Pancreas (tissue), 10 donors: ENCODE measurements around the gene LMOD1. TPM values are rescaled to one million over a fixed set of nuclear protein-coding genes. Genes with fewer than 3 reads are reported as not detected.

Source experiments
- ATAC-seq, 4 donors: fragments of 200-7000 bp; cut with Tn5 transposase; one replicate each; pipeline versions ENCODE4 v1.8.0 to v1.9.1; 2020; ENCODE audit warnings: mild to moderate bottlenecking in 4 of 4, moderate library complexity in 4 of 4
- DNase-seq, 6 donors: peaks; one replicate each; pipeline ENCODE4 v3.0.0-alpha.2; 2020
- FAIRE-seq: peaks from 2 replicates; lab custom pipeline; 2012; peaks lifted over from hg19 to GRCh38; lab: Jason Lieb, UNC
- H3K27ac ChIP-seq, 4 donors: fragments of 200-600 bp; sonication (generic); 1 replicate in 3 of 4; 2 replicates in 1 of 4; pipeline versions ENCODE4 v1.5.0 to v1.8.0; 2020
- H3K27me3 ChIP-seq, 4 donors: fragments of 200-600 bp; one replicate each; pipeline ENCODE4 v1.8.0; 2021
- H3K36me3 ChIP-seq, 3 donors: fragments of 200-600 bp; sonication (generic) in 1 of 3; one replicate each; pipeline versions ENCODE4 v1.5.0 to v1.8.0; 2020 to 2021
- H3K4me1 ChIP-seq, 3 donors: fragments of 200-600 bp; one replicate each; pipeline ENCODE4 v1.8.0; 2021
- H3K4me3 ChIP-seq, 4 donors: fragments of 200-600 bp; sonication (generic) in 2 of 4; one replicate each; pipeline versions ENCODE4 v1.5.0 to v1.8.0; 2020 to 2021
- H3K9me3 ChIP-seq, 4 donors: fragments of 200-600 bp; one replicate each; pipeline ENCODE4 v1.8.0; 2021
- WGBS, 2 donors: extraction: QIAGEN DNeasy Blood & Tissue Kit; methylation state at CpG; one replicate each; pipeline ENCODE4 v1.1.7; 2013; 5-methylcytosine and 5-hydroxymethylcytosine counted together
- intact Hi-C, 3 donors: fragments of 100-400 bp; cut with DNase I; formaldehyde crosslinking; loops; one replicate each; pipeline versions ENCODE4 v1.11.1 to v1.14.2; 2022
- polyA plus RNA-seq, 2 donors: library from polyadenylated mRNA; stranded (reverse); fragments of 200-250 nt; gene quantifications; one replicate each; pipeline ENCODE4 v1.2.3, GENCODE V29; 2013
- total RNA-seq, 6 donors: library from RNA; stranded (reverse); fragmentation: NEBNext Ultra II Directional in 4 of 6; extraction: Animal tissue kit (Norgen Biotek cat#: 25700) in 4 of 6; gene quantifications; one replicate each; pipeline versions ENCODE4 v1.2.1 to v1.2.4, GENCODE V29; 2021 to 2023
- TF ChIP-seq, protein P1 (sequence below), 4 donors: fragments of 200-600 bp; sonication (generic) in 3 of 4; IDR thresholded peaks; one replicate each; pipeline versions ENCODE4 v1.5.0 to v1.8.0; 2021; ENCODE audit warnings: antibody characterized with exemption in 4 of 4
- donor health status: healthy with polysubstance abuse.
- donor health status: DM: no; HTN: no; CAD: no; lungs with moderate emphysema.
- donor health status: DM: no; HTN: no; CAD: no.
- donor health status: control.
- donor health status: control.
- donor health status: Bipolar disorder and iron deficiency.
- donor health status: DM: yes; HTN: yes; CAD: no.
- donor health status: DM: no; HTN: no; CAD: no.
- donor health status: DM: no; HTN: no; CAD: no.
- donor health status: DM: yes; HTN: yes; CAD: no.

Gene LMOD1
- total and polyA plus RNA-seq, 8 donors: 0.67 to 13.6 (median 2.1) TPM

DNA sequence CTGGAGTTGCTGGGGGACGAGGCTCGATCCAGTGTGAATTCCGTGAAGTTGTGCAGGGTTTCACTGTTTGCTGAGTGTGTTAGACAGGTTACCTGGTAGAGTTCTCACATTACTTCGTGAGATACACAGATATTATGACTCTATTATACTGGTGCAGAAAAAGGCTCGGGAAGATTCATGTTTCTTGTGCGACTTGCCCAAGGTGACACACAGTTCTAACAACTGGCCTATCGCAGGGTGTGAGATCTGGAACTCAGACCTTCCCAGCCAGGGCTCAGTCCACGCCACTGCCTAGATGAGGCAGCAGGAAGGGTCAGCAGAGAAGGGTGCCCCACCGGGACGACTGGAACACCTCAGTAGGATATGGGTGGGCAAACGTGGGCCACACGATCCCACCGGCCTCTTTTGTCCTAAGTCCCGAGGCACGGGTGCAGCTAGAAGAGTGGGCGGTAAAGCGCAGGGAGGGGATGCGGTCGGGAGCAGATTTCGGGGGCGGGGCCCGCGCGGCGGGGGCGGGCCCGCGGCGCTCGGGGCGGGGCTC lies 35.8 kb upstream of the LMOD1 start:
- Histone ChIP-seq H3K27ac (peak overlapping the region in 2 of 4 donors; percentile 79 to 90), H3K36me3 (no peaks in the 10 kb centered on the region), H3K4me1 (peaks cover 0 to 11% (median 0%) of the 10 kb centered on the region in 3 donors), H3K27me3 (no peaks in the 10 kb centered on the region), H3K9me3 (no peaks in the 10 kb centered on the region), H3K4me3 (peak overlapping the region in 3 of 4 donors; percentile 95 to 99 (median 96))
- ATAC-seq (peak in 3 of 4 donors; percentile 12 to 88 (median 15)), FAIRE-seq (no peak), DNase-seq (peak; percentile 64 to 92 (median 80))
- TF ChIP-seq, protein P1, sequence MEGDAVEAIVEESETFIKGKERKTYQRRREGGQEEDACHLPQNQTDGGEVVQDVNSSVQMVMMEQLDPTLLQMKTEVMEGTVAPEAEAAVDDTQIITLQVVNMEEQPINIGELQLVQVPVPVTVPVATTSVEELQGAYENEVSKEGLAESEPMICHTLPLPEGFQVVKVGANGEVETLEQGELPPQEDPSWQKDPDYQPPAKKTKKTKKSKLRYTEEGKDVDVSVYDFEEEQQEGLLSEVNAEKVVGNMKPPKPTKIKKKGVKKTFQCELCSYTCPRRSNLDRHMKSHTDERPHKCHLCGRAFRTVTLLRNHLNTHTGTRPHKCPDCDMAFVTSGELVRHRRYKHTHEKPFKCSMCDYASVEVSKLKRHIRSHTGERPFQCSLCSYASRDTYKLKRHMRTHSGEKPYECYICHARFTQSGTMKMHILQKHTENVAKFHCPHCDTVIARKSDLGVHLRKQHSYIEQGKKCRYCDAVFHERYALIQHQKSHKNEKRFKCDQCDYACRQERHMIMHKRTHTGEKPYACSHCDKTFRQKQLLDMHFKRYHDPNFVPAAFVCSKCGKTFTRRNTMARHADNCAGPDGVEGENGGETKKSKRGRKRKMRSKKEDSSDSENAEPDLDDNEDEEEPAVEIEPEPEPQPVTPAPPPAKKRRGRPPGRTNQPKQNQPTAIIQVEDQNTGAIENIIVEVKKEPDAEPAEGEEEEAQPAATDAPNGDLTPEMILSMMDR (IDR thresholded peaks at IDR 0.05): no peak
- WGBS, 2 donors: 3% methylated on average over 31 of the region's 31 CpGs
- intact Hi-C loops: no loop called here

DNA sequence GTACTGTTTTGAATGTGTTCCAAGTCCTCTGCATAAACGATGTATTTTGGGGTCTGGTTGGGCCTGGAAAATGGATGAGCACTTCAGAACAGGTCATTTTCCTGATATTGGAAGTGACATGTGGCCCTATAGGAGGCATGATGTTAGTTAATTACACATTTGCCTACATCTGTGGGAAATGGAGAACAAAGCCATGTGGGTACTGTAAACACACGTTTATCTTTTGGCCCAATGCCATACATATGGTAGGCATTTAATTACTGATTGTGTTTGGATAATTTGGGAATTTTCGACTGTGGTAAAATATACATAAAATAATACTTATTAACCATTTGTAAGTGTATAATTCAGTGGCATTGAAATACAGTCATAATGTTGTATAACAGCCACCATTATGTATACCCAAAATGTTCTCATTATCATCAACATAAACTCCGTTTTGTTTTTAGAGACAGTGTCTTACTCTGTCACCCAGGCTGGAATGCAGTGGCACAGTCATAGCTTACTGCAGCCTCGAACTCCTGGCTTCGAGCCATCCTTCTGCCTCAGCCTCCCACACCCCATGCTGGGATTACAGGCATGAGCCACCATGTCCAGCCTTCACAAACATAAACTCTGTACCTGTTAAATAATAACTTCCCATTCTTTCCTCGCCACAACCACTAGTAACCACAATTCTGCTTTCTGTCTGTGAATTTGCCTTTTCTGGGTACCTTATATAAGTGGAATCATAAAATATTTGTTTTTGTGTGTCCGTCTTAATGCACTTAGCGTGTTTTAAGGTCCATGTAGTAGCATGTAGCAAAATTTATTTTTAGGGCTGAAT lies 24.2 kb upstream of the LMOD1 start:
- DNase-seq: no peak
- ATAC-seq: peak in 1 of 4 donors; percentile 13
- Histone ChIP-seq H3K9me3 (no peaks in the 10 kb centered on the region), H3K27me3 (no peaks in the 10 kb centered on the region), H3K4me1 (peaks cover 0 to 4% (median 0%) of the 10 kb centered on the region in 3 donors), H3K36me3 (peaks cover 0 to 24% (median 11%) of the 10 kb centered on the region in 3 donors), H3K27ac (no peak overlapping the region), H3K4me3 (no peak overlapping the region)
- no peak for FAIRE-seq
- TF ChIP-seq, protein P1 (IDR thresholded peaks at IDR 0.05): no peak
- intact Hi-C loops: loop anchor here in 1 of 3 donors (5.0 kb wide), 1 partner anchor 73 kb away; no protein-coding TSS in a partner anchor
- 46 to 56% methylated on average over 9 of the region's 9 CpGs for WGBS, 2 donors

DNA sequence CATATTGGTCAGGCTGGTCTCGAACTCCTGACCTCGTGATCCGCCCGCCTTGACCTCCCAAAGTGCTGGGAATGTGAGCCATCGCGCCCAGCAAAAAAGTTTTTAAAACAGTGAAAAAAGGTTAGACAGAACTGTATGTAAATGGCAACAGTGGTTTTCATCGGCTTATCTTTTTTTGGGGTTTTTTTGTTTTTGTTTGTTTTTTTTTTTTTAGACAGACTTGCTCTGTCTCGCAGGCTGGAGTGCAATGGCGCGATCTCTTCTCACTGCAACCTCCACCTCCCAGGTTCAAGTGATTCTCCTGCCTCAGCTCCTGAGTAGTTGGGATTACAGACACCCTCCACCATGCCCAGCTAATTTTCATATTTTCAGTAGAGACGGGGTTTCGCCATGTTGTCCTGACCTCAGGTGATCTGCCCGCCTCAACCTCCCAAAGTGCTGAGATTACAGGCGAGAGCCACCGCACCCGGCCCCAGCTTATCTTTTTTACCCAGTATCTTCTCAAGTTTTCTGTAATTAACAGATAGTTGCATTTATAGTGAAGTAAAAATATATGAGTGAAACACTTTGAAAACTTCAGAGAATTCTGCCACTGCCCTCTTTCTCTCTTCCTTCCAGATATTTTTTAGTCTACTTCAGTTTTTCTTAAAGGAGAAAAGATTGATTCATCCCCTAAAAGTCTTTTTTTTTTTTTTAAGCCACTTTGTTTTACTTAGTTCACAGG lies 22.0 kb upstream of the LMOD1 start:
- TF ChIP-seq, protein P1 (IDR thresholded peaks at IDR 0.05): no peak
- Histone ChIP-seq H3K4me1 (peaks cover 0 to 4% (median 0%) of the 10 kb centered on the region in 3 donors), H3K27ac (no peak overlapping the region), H3K27me3 (no peaks in the 10 kb centered on the region), H3K36me3 (peaks cover 0 to 37% (median 25%) of the 10 kb centered on the region in 3 donors), H3K9me3 (no peaks in the 10 kb centered on the region), H3K4me3 (no peak overlapping the region)
- no peak for DNase-seq
- no peak for ATAC-seq
- intact Hi-C loops: no loop called here
- FAIRE-seq: no peak
- 85 to 89% methylated on average over 16 of the region's 16 CpGs for WGBS, 2 donors

DNA sequence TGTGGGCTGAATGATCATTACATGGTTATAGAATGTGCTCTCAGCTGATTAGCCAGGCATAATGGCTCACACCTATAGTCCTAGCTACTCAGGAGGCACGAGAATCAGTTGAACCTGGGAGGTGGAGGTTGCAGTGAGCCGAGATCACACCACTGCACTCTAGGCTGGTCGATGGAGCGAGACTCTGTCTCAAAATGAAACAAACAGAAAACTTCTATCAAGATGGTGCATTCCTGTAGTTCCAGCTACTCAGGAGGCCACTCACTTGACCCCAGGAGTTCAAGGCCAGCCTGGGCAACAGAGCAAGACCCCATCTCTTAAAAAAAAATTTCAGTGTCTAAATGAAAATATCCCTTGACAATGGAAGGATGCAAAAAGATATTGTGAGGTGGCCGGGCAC lies 19.8 kb upstream of the LMOD1 start:
- TF ChIP-seq, protein P1 (IDR thresholded peaks at IDR 0.05): no peak
- Histone ChIP-seq H3K36me3 (peaks cover 0 to 55% (median 29%) of the 10 kb centered on the region in 3 donors), H3K27ac (no peak overlapping the region), H3K4me3 (no peak overlapping the region), H3K4me1 (peaks cover 0 to 4% (median 0%) of the 10 kb centered on the region in 3 donors), H3K27me3 (no peaks in the 10 kb centered on the region), H3K9me3 (no peaks in the 10 kb centered on the region)
- 92 to 93% methylated on average over 5 of the region's 5 CpGs for WGBS, 2 donors
- intact Hi-C loops: no loop called here
- ATAC-seq (no peak), DNase-seq (no peak), FAIRE-seq (no peak)
